ENCODE measurements around the gene EFCAB7. TPM values are rescaled to one million over a fixed set of nuclear protein-coding genes. Genes with fewer than 3 reads are reported as not detected.

EFCAB7 gene
- total RNA-seq, 1 donor from 2014 or later = 3.7 TPM

DNA sequence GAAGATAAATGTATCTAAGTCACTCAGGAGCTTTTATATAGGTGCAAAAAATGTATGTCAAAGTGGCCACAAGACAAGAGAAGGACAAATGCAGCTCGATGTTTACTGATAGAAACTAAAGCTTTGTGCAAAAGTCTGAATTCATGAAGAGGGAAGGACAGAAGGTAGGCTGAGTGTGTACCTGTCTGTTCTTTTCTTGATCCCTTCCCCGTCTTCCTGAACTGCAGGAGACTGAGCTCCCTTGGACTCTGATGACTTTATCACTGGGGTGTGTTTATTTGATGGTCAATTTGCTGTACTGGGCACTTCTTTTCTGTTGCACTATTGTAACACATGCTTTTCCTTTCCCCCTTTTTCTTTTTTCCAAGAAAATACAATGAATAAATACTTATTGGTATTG, 25.7 kb upstream of the EFCAB7 start:
- Histone ChIP-seq H3K9ac (ENCODE audit: low read length) (no peak overlapping the region), H3K27ac (ENCODE audit: low read depth, low read length) (no peak overlapping the region), H2AFZ (ENCODE audit: low read depth, low read length) (no peak overlapping the region), H3K4me3 (ENCODE audit: insufficient read depth, low read depth, low read length) (no peak overlapping the region), H3K4me1 (ENCODE audit: insufficient read depth, low read length) (no peaks in the 10 kb centered on the region), H3K4me2 (ENCODE audit: low read length) (no peak overlapping the region), H3K27me3 (ENCODE audit: insufficient read depth, low read length) (no peaks in the 10 kb centered on the region), H3K79me2 (ENCODE audit: insufficient read depth, low read length) (no peaks in the 10 kb centered on the region), H4K20me1 (ENCODE audit: insufficient read depth, low read length) (no peaks in the 10 kb centered on the region), H3K36me3 (ENCODE audit: insufficient read depth, low read length) (no peaks in the 10 kb centered on the region), H3K9me3 (ENCODE audit: insufficient read depth, low read depth, low read length) (no peaks in the 10 kb centered on the region)
- DNase-seq (ENCODE audit: low read depth) (no peak), FAIRE-seq (no peak)
- Mint-ChIP-seq H3K4me1 (ENCODE audit: low read depth, unreplicated experiment) (no peaks in the 10 kb centered on the region), H3K36me3 (ENCODE audit: low read depth, unreplicated experiment) (peaks cover 5% of the 10 kb centered on the region), H3K27me3 (ENCODE audit: low read depth, unreplicated experiment) (no peaks in the 10 kb centered on the region), H3K4me3 (ENCODE audit: unreplicated experiment) (no peak overlapping the region), H3K9me3 (ENCODE audit: unreplicated experiment) (no peaks in the 10 kb centered on the region), H3K27ac (ENCODE audit: unreplicated experiment) (no peak overlapping the region)
- TF ChIP-seq, protein P1, sequence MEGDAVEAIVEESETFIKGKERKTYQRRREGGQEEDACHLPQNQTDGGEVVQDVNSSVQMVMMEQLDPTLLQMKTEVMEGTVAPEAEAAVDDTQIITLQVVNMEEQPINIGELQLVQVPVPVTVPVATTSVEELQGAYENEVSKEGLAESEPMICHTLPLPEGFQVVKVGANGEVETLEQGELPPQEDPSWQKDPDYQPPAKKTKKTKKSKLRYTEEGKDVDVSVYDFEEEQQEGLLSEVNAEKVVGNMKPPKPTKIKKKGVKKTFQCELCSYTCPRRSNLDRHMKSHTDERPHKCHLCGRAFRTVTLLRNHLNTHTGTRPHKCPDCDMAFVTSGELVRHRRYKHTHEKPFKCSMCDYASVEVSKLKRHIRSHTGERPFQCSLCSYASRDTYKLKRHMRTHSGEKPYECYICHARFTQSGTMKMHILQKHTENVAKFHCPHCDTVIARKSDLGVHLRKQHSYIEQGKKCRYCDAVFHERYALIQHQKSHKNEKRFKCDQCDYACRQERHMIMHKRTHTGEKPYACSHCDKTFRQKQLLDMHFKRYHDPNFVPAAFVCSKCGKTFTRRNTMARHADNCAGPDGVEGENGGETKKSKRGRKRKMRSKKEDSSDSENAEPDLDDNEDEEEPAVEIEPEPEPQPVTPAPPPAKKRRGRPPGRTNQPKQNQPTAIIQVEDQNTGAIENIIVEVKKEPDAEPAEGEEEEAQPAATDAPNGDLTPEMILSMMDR (IDR thresholded peaks at IDR 0.05; ENCODE audit: insufficient read depth, low read depth, low read length) = no peak
- no peak for TF ChIP-seq EZH2 (IDR thresholded peaks at IDR 0.05; ENCODE audit: insufficient read depth, low read length)

DNA sequence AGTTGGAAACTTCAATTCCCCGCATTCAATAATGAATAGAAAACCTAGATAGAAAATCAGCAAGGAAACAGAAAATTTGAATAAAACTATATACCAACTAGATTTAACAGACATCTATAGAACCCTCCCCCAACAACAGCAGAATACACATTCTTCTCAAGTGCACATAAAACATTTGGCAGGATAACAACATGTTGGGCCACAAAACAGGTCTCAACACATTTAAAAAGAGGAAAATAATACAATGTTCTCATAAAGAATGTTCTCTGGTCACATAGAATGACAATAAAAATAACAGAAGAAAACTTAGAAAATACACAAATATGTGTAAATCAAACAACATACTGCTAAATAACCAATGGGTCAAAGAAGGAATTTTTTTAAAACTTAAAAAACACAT, 25.2 kb upstream of the EFCAB7 start:
- no peaks in the 10 kb centered on the region for H3K36me3 ChIP-seq (ENCODE audit: insufficient read depth, low read length)

DNA sequence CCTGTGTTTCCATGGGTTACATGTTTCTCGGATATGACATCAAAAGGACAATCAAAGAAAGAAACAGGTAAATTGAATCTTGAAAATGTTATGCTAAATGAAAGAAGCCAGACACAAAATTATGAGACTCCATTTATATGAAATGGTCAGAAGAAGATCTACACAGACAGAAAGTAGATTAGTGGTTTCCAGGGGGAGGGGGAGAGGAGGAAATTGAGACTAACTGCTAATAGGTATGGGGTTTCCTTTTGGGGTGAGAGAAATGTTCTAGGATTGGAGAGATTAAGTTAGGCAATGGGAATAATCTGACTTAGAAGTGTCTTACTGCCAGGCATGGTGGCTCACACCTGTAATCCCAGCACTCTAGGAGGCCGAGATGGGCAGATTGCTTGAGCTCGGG, 22.1 kb upstream of the EFCAB7 start:
- TF ChIP-seq EZH2 (IDR thresholded peaks at IDR 0.05; ENCODE audit: insufficient read depth, low read length) = no peak
- TF ChIP-seq, protein P1 (IDR thresholded peaks at IDR 0.05; ENCODE audit: insufficient read depth, low read depth, low read length) = no peak
- no peak for DNase-seq (ENCODE audit: low read depth)
- Mint-ChIP-seq H3K4me3 (ENCODE audit: unreplicated experiment) (no peak overlapping the region), H3K9me3 (ENCODE audit: unreplicated experiment) (no peaks in the 10 kb centered on the region), H3K4me1 (ENCODE audit: low read depth, unreplicated experiment) (no peaks in the 10 kb centered on the region), H3K27ac (ENCODE audit: unreplicated experiment) (no peak overlapping the region), H3K27me3 (ENCODE audit: low read depth, unreplicated experiment) (no peaks in the 10 kb centered on the region), H3K36me3 (ENCODE audit: low read depth, unreplicated experiment) (peaks cover 7% of the 10 kb centered on the region)
- Histone ChIP-seq H2AFZ (ENCODE audit: low read depth, low read length) (no peak overlapping the region), H3K4me1 (ENCODE audit: insufficient read depth, low read length) (no peaks in the 10 kb centered on the region), H3K9me3 (ENCODE audit: insufficient read depth, low read depth, low read length) (no peaks in the 10 kb centered on the region), H3K27me3 (ENCODE audit: insufficient read depth, low read length) (no peaks in the 10 kb centered on the region), H3K4me2 (ENCODE audit: low read length) (no peak overlapping the region), H3K9ac (ENCODE audit: low read length) (no peak overlapping the region), H3K79me2 (ENCODE audit: insufficient read depth, low read length) (no peaks in the 10 kb centered on the region), H3K27ac (ENCODE audit: low read depth, low read length) (no peak overlapping the region), H3K4me3 (ENCODE audit: insufficient read depth, low read depth, low read length) (no peak overlapping the region), H4K20me1 (ENCODE audit: insufficient read depth, low read length) (no peaks in the 10 kb centered on the region), H3K36me3 (ENCODE audit: insufficient read depth, low read length) (no peaks in the 10 kb centered on the region)
- FAIRE-seq = no peak

More for the DNA sequence above, 25.2 kb upstream of the EFCAB7 start:
- Histone ChIP-seq H3K27ac (ENCODE audit: low read depth, low read length) (no peak overlapping the region), H4K20me1 (ENCODE audit: insufficient read depth, low read length) (no peaks in the 10 kb centered on the region), H3K9ac (ENCODE audit: low read length) (no peak overlapping the region), H3K4me2 (ENCODE audit: low read length) (no peak overlapping the region), H3K4me3 (ENCODE audit: insufficient read depth, low read depth, low read length) (no peak overlapping the region), H2AFZ (ENCODE audit: low read depth, low read length) (no peak overlapping the region), H3K4me1 (ENCODE audit: insufficient read depth, low read length) (no peaks in the 10 kb centered on the region), H3K27me3 (ENCODE audit: insufficient read depth, low read length) (no peaks in the 10 kb centered on the region), H3K9me3 (ENCODE audit: insufficient read depth, low read depth, low read length) (no peaks in the 10 kb centered on the region), H3K79me2 (ENCODE audit: insufficient read depth, low read length) (no peaks in the 10 kb centered on the region)
- Mint-ChIP-seq H3K9me3 (ENCODE audit: unreplicated experiment) (no peaks in the 10 kb centered on the region), H3K27me3 (ENCODE audit: low read depth, unreplicated experiment) (no peaks in the 10 kb centered on the region), H3K27ac (ENCODE audit: unreplicated experiment) (no peak overlapping the region), H3K4me3 (ENCODE audit: unreplicated experiment) (no peak overlapping the region), H3K4me1 (ENCODE audit: low read depth, unreplicated experiment) (no peaks in the 10 kb centered on the region), H3K36me3 (ENCODE audit: low read depth, unreplicated experiment) (peaks cover 5% of the 10 kb centered on the region)
- FAIRE-seq = no peak
- TF ChIP-seq, protein P1 (IDR thresholded peaks at IDR 0.05; ENCODE audit: insufficient read depth, low read depth, low read length) = no peak
- TF ChIP-seq EZH2 (IDR thresholded peaks at IDR 0.05; ENCODE audit: insufficient read depth, low read length) = no peak
- no peak for DNase-seq (ENCODE audit: low read depth)

All from astrocyte (in vitro differentiated cells and primary cell).